DMS153 treated with DMSO at 0.1 percent for 48 hours (cell line): ENCODE measurements around the gene DCN.

Experiments
- DNase-seq: peaks from one replicate; lab custom pipeline; 2025; ENCODE audit not compliant: unreplicated experiment; lab: John Stamatoyannopoulos, UW

The DCN gene

GRCh38 chr12:91140026-91140931 is 42.3 kb downstream of the DCN start:
- no peak for DNase-seq

GRCh38 chr12:91139286-91139685 is 43.3 kb downstream of the DCN start:
- no peak for DNase-seq

GRCh38 chr12:91138337-91138920 is 44.2 kb downstream of the DCN start:
- no peak for DNase-seq

- no peak for DNase-seq
Observed at GRCh38 chr12:91133871-91134270, 48.7 kb downstream of the DCN start.

- no peak for DNase-seq
Observed at GRCh38 chr12:91129662-91130362, 52.8 kb downstream of the DCN start.

DNA sequence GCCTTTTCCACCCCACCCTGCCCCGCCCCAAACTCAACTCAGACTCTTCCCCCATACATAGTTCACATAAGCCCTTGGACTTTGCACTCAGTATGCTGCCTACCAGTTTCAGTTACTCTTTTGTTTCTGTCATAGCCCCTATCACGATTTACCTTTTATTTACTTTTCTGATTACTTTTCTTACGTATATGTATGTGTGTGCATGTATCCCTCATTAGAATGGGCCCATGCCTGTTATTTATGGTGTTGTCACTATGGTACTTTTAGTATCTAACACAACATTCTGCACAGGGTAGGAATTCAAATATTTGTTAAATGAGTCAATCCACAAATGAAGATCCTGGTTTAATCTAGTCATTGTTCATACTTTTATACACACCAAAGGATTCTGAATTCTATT is 54.9 kb downstream of the DCN start:
- no peak for DNase-seq

DNA sequence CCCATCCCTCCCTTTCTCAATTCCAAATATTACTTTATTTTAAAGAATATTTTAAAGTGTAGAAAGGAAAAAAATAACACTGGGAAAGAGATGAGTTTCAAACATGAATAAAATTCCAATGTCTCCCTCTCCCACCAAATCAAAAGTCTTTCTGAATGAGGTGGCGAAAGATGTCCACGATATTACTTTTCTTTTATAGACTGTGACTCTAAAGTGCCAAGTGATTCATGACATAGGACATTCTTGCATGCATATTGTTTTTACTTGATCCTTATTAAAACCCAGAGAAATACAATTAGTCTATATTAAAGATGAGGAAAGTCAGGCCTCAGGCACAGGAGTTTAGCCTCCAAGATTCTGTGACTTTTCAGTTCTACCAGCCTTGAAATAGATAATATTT is 55.3 kb downstream of the DCN start:
- DNase-seq: no peak

- no peak for DNase-seq
Observed at GRCh38 chr12:91126516-91126915, 56.1 kb downstream of the DCN start.

GRCh38 chr12:91123236-91123916 is 59.2 kb downstream of the DCN start:
- DNase-seq: no peak

GRCh38 chr12:91120781-91121180 is 61.8 kb downstream of the DCN start:
- no peak for DNase-seq

- no peak for DNase-seq
Observed at GRCh38 chr12:91119089-91119488, 63.5 kb downstream of the DCN start.

GRCh38 chr12:91113621-91114020 is 69.0 kb downstream of the DCN start:
- no peak for DNase-seq

DNA sequence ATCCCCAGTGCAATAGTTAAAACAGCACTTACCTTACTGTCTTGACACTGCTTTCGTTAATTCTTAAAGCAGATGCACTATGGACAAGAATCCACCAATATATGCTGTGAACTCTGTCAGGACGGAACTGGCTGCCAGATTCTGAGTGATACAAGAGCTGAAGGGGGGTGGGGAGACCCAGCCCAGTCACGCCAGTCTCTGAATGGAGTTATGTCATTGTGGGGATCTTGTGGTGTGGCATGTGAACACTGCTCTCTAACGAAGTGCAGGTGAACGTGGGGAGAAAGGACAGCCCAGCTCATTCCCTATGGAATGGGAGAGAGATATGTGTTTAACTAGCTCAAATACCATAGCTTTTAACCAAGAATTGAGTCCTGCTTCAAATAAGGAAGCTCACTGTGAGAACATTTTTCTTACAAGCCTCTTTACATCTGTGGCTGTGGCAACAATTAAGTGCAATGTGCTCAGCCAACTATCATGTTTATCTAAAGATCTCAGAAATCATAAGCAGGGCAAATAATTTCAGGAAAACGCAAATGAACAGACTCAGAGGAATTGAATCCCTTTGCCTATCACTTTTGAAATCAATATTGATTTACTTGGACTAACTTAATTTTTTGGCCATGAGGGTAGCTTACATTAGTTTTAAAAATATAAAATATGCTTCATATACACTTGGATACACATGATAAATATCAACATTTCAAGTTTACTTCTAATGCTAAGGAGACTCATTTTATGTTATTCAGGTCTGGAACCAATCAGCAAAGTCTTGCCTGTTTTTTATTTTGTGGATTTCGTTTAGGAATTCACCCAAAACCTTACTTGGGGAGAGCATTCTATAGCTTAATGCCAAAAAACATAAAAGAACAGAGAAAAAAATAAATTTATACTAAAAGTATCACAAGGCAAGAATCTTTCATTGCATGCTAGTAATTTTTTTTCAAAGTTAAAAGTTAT is 71.0 kb downstream of the DCN start, which contains the start of gene LUM:
TSS of gene LUM (minus strand) at position 129 of the 960 bp plus-strand sequence. CDS start 2,515 bp downstream, outside the sequence.
- DNase-seq: no peak

DNA sequence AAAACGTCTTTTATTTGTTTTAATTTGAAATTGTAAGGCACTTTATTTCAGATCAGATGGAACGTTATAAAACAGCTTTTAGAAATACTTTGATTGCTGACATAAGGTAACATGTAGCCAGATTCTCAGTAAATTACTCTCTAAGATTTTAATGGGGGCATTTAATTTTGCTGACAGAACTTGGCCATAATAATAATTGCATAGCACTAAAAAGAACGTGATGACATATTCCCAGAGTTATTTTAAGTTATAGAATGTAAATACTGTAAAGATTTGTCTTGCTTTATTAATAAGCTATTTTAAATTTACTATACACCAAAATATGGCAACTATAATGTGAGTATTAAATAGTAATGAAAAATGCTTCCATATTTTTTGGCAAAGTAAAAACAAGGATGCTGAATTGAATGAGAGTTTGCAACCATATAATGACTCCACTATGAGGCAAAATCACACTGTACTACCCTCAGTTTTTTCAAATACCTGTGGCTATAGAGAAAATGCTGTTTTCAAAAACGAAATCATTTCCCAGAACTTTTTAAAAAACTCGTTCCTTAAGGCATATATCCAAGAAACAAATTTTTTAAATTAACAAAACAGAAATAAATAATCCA is 72.2 kb downstream of the DCN start:
- no peak for DNase-seq

DNA sequence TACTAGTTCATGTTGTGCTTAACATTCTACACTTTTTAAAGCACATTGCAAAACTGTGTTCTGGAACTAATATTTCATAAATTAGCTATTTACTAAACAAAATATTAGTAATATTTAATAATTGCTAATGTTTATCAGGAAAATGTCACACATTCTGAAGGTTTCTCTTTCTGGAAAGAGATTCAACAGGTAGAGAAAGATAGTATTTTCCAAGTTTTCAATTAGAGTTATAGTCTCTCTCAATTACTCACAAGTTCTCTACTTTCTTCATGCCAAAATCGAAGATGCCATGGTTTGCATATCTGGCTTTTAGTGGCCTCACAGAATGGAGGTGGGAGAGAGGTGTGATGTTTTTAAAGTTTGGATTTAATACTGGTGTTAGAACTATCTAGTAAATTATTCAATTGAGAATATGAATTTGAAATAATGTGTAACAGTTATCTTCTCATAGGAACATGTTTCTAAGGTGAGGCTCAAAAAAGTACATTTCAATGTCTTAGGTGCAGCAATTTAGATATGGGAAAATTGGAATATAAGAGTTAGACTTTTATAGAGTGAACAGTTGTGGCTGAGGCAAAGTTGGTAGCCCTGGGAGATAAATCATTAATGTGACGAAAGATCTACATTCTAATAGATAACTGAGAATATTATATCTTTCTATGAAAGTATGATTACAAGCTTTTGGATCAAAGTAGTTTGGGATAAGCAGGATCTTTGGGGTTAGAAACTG is 72.9 kb downstream of the DCN start:
- no peak for DNase-seq

DNA sequence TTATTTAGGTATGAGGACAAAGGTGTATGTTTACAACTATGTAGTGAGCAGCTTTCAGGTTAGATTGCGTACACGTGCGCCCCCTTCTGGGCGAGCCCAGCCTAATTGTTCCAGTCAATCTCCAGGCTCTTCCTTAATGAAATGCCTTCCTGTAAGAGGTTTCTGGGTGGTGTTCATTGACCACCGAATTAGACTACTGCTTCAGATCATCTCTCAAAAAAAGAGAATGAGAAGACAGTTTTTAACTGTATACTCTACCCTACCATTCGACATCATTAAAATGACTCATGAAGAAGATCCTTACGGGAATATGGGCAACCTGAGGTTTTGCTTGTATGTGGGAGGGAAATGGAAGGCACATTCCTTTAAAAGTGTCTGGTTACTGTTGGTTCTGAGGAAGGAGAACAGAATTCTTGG is 73.5 kb downstream of the DCN start:
- peak; percentile 34 for DNase-seq

- DNase-seq: no peak
Observed at GRCh38 chr12:91108196-91108755, 74.3 kb downstream of the DCN start.

DNA sequence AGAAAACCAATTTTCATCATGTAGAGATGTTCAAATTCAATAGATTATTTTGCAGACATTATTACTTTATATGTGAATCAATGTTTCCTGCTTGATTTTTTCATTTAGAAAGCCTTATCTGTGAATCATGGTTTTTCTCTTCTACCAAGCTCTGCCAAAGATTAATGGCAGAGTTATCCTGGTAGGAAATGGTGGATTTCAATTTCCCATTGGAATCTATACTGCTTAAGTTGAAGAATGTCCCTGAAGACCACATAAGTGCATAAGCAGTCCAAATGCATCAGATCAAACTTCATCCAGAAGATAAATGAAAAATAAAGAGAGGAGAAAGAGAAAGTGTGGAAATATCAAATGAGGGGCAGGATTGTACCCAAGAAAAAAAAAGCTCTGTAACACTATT is 76.3 kb downstream of the DCN start:
- no peak for DNase-seq

DNA sequence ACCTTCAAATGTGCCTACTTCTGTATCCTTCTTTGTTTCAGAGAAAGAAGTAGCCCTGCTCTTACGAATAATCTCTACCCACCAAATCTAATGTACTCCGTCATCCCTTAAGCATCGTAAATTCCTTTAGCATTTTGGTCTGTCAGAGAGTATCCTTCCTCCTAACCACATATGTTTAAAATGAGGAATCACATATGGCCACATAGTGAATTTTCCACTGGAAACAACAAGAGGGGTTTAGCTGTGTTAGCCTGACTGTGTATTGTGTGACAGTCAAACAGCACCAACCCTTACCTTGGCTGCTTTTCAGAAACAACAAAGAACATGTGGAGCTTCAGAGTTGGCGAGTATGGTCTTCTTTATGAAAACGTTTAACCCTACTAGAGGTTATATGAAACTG is 76.8 kb downstream of the DCN start:
- DNase-seq: no peak
